Measurements from ENCODE around the gene ANXA10.
"Not testable (repeated sequence)": the region's sequence is repeated elsewhere in the genome, so short reads cannot be mapped to it uniquely, and the experiment has no call there.

ANXA10 gene

DNA sequence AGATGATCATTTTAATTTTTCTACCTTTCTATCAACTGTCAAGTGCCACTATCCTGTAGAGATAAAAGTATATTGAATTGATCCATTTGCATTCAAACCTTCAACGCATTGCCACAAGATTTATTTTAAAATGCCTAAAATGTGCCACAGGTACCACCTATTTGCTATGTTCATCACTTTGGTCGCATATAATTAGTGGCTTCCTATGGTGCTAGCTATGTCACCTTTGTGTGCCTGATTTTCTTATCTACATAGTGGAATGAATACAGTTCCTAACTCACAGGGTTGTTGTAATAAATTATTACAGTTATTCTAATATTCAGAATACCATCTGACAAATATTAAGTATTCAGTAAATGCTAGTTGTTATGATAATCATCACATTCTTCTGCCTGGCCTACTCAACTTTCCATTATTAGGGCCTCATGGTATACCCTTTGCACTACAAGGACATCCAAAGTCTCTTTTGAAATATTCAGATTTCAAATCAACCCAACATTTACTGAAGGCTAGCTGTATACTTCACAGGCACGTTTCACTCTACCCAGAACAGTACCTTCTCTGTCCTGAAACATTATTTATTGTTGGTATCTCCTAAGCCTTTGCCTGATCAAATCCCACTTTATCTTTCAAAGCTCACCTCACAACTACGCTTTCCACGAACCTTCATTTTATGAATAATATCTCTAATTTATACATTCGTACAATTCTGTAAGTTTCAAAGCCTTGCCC is 62.4 kb downstream of the ANXA10 start:
- DNase-seq (ENCODE audit: low spot score) = no peak

DNA sequence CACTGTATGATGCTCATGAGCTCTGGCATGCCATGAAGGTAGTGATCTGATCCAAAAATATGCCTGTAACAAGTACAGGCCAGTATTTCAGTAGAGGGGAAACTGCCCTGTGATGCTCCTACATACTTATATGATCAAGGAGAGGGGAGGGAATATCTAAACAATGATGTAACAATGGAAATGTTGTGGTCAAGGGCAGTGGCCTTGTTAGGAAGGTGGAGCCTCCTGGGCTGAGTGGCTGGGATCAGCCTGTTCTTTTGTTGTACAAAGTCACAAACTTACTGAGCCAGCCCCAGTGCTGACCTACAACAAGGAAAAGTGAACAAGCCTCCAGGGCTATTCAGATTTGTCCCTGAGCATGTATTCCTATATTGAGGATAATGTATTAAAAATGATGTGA is 70.3 kb downstream of the ANXA10 start:
- DNase-seq (ENCODE audit: low spot score) = no peak

DNA sequence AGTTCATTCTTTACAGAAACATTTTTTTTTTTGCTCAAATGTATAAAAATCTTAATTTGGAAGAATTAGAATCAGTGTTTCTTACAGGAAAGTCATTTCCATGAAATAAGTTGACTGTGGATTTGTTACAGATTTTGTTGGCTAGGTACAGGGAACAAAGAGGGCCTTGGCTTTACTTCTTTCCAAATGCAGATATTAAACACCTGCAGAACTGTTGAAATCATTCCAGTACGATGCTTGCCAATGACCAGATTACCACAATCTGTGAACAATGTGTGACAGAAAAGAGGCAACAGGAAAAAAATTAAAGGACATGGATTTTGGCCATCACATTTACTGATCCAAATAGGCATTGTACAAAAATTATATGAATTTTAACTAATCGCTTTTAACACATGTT is 70.8 kb downstream of the ANXA10 start:
- no peak for DNase-seq (ENCODE audit: low spot score)

DNA sequence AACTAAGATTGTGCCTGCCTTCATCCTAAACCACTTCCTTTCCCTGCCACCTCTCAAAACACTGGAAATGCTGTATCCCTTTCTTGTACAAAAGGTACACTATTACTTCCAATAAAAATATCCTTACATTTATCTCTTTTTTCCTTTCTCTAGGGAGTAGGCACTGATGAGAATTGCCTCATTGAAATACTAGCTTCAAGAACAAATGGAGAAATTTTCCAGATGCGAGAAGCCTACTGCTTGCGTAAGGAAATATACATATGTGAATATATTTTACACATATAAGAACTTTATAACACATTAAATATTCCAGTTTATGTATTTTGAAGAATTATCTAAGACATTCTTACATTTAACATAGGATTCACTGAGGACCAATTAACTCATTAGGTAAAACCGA is 71.7 kb downstream of the ANXA10 start:
- no peak for DNase-seq (ENCODE audit: low spot score)

DNA sequence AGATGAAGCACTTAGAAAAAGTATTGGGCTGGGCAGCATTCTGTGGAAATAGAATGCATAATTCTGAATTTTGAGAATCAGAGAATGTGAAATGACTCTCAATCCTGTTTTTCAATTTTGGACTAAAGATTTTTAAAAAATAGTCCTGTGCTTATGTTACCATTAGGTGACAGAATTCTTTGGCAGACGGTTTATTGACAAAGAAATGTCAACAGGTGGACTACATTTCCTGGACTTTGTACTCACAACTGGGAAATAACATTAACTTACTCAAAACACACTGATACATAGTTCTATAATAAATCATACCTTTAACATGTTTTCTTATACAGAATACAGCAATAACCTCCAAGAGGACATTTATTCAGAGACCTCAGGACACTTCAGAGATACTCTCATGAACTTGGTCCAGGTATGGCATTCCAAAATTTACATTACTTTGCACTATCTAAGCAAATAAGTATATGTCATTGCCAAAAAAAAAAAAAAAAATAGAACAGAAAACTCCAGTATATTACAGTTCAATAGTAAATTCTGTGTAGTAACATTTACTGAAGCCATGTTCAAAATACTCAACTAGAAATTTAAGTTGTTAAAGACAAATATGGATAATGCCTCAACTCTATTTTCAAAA is 72.7 kb downstream of the ANXA10 start:
- no peak for DNase-seq (ENCODE audit: low spot score)

DNA sequence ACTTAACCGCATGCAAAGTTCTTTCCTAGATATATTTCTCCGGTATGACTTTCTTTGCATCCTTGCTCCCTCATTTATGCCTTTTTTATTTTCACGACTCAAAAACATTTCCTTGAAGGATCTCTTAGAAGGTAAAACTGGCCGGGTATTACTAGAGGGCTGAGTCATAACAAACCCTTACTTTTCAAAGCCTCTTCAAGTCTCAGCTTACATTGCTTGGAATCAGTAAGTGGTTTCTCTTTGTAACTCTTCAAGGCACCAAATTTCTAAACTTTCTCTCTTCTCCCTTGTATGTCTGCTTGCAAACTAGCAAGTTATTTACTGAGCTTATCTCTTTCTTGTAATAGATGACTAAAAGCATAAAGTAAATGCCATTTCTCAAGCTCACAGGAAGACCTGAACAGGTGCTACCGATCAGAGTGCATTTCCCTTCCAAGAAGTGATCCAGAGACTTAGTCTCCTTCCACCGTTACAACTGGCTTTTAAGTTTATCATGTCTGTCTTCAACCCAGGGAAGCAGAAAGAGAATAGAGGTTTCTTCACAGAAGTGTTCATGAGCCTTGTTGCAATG is 75.5 kb downstream of the ANXA10 start:
- DNase-seq (ENCODE audit: low spot score) = no peak

DNA sequence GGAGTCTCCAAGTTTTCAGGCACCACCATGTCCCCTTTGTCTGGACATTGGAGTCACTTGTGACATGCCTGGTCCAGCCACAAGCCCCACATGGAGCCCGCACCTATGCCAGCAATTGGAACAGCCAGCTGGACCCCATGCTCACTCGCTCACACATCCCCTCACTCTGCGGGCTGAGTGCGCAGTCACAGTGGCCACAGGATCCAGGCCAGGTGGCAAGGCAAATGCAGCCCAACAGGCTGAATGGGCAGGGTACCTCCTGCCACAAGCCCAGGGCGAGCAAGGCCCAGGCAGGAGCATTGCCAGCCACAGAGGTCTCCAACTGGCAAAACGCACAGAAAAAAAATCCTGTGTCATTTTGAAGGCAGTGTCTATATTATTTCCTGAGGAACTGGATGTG is 82.0 kb downstream of the ANXA10 start:
- no peak for DNase-seq (ENCODE audit: low spot score)

DNA sequence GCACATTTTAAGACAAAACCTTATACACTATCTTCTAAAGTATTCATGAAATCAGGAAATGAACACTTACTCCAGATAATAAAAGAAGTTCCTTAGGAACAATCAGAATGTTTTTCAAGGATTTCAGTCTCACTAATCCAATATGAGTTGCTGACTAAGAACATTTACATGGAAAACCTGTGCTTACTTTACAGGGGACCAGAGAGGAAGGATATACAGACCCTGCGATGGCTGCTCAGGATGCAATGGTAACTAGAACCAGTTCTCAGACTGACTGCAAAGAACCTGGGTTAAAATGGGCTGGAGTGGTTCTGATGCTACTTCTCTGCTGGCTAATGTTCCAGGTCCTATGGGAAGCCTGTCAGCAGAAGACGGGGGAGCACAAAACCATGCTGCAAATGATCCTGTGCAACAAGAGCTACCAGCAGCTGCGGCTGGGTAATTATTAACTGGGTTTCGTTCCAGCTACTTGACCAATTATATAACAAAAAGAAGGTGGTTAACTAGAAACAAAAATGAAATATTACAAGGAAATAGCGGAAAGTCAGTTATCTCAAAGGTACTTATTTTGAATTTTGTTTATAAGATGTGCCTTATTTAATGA is 85.3 kb downstream of the ANXA10 start:
- DNase-seq (ENCODE audit: low spot score) = no peak

DNA sequence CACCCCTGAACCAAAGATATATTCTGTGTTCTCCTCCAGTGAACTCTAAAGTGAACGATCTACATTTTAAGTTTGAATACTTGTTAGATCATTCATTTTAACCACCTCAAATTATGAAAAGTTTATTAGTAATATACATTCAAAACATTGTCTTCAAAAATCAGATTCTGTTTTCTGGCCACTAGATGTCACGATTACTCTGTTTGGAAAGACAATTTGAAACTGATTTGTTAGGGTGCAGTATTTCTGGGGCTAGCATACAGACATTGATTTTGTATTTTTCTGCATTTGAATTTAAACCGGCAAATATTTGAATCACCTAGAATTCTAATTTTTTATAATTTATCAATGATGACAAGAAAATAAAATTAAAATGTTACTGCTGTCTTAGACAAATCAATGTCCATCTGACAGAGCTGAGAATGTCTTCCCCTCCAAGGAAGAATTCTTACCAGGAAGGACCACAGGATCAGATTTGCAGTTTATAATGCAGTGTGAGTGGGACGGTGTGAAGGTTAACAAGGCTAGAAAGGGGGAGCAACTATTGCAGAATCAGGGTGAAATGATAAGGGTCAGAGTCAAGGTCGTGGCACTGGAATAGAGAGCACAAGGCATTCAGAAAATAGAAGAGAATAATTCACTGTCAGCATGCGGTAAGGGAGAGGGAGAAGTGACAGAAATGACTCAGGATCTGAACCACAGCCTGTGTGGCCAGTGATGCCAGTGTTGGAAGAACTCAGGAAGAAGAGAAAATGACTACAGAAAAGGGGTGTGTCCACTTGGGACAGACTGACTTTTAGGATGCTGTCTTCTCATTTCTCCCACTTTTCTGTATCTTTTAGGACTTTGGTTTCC is 91.6 kb downstream of the ANXA10 start:
- peak; percentile 24 for DNase-seq (ENCODE audit: low spot score)

DNA sequence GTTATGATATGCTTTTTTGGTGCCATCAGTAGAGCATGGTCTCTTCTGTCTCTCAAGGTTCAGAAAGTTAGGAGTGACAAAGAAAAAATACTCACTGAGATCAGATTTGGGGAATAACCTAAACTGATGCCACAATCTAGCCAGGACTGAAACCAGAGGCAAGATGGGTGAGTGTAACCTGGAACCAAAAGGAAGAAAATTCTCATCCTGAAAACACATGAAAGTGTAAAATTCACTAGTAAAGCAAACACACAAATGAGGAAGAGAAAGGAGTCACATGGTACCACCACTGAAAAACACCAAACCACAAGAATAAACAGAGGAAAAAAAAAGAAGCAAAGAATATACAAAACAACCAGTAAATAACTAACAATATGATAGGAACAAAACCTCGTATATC is 96.4 kb downstream of the ANXA10 start:
- DNase-seq (ENCODE audit: low spot score) = no peak

DNA sequence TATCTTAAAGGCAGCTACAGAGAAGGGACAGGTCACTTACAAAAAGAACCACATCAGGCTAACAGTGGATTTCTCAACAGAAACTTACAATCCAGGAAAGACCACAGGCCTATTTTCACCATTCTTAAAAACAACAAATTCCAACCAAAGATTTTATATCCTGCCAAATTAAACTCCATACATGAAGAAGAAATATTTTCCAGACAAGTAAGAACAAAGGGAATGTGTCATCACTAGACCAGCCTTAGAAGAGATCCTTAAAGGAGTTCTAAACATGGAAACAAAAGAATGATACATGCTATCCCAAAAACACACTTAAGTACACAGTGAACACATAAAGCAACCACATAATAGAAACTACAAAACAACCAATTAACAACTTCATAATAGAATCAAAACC is 105.6 kb downstream of the ANXA10 start:
- no peak for DNase-seq (ENCODE audit: low spot score)

DNA sequence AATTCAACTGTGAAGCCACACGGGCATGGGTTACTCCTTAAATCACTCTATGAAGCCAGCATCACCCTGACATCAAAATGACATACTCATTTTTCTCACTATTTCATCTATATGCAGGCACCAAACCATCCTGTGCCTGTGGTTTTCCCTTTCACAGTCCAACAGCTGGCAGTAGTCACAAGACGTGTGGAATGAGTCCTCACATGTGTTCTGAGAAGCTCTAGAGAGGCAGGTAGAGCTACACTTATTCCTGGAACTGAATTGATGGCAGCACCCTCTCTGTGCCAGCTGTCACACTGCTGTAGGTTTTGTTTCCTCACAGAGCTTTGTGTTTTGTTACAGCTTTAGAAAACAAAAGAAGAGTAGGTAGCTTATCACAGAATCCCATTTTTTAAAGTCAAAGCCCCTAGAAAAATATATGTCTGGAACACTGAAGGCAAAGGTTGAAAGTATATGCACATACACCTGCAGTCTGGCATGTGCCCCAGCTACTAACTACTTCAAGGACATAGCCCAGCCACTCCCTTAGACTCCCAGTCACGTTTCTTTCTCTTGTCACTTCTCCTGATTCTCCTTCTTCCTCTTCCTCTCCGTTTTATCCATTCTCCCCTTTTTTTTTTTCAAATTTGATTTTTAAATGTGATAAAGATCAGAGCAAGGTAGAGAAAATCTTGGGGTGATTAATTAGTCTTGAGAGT is 107.1 kb downstream of the ANXA10 start:
- DNase-seq (ENCODE audit: low spot score) = no peak

DNA sequence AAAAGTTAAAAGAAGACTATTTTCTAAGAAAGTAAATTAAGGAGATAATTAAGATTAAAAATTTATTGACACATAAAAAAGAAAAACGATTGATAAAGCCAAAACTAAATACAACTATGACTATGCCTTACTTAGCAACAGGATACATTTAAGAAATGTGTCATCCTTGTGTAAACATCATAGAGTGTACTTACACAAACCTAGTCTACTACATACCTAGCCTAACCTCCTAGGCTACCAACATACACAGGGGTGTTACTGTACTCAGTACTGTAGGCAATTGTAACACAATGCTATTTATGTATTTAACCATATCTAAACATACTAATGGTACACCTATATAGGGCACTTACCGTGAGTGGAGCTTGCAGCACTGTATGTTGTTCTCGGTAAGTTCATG is 108.3 kb downstream of the ANXA10 start:
- no peak for DNase-seq (ENCODE audit: low spot score)

DNA sequence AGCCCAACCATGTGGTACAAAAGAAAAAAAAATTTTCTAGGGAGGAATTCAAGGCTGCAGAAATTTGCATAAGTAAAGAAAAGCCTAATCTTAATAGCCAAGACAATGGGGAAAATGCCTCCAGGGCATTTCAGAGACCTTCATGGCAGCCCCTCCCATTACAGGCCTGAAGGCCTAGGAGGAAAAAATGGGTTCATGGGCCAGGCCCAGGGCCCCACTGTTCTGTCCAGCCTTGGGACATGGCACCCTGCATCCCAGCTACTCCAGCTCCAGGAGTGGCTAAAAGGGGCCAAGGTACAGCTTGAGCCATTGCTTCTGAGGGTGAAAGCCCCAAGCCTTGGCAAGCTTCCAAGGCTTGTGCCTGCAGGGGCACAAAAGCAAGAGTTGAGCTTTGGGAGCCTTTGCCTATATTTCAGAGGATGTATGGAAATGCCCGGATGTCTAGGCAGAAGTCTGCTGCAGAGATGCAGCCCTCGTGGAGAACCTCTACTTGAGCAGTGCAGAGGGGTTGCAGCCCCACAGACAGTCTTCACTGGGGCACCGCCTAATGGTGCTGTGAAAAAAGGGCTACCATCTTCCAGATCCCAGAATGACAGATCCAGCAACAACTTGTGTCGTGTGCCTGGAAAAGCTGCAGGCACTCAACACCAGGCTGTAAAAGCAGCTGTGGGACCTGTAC is 111.0 kb downstream of the ANXA10 start:
- DNase-seq (ENCODE audit: low spot score) = no peak

DNA sequence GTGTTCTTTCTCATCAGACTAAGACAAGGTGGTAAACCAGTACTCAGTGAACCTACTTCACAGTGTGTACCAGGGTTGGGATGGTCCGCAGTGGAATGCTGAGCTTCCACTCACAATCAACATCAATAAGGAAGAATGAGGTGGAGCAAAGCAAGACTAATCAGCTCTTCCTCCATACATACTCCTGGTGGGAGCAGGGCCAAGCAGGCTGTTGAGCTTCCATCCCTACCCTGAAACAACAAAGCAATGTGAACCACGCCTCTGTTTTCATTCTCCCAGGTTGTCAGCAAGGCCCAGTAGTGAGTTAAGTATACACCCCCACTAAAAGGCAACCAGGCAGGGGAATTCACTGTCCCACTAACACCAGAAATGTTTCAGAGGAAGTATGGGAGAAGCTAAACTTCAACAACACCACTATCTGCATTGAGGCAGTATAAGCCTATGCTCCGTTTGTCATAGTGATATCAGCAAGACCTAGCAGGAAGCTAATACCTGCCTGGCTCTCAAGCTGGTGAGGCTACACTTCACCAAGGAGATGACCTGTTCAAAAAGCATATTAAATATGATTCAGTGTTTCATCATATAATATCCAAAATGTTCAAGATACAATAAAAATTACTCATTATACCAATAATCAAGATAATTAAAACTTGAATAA is 116.7 kb downstream of the ANXA10 start:
- no peak for DNase-seq (ENCODE audit: low spot score)

DNA sequence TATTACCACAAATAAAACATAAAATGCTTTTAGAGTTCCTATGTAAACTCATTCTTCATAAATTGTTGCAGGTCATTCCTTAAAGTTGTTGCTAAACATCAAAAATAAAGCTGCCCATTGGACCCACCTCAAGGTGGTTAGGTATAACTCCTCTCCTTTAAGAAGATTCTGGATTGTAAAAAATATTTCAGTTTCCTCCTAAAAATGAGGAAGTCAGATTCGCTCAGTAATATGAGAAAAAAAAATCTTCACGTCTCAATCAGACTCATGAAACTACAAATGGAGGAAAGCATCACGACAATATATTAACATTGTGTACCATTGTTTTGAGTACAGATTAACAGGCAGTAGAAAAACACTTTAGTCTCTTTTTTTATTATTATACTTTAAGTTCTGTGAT is 120.3 kb downstream of the ANXA10 start:
- no peak for DNase-seq (ENCODE audit: low spot score)

DNA sequence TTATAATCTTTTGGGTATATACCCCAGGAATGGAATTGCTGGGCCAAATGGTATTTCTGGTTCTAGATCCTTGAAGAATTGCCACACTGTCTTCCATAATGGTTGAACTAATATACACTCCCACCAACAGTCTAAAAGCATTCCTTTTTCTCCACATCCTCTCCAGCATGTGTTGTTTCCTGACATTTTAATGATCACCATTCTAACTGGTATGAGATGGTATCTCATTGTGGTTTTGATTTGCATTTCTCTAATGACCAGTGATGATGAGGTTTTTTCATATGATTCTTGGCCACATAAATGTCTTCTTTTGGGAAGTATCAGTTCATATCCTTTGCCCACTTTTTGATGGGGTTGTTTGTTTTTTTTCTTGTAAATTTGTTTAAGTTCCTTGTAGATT is 121.2 kb downstream of the ANXA10 start:
- not testable (repeated sequence) for DNase-seq (ENCODE audit: low spot score)

DNA sequence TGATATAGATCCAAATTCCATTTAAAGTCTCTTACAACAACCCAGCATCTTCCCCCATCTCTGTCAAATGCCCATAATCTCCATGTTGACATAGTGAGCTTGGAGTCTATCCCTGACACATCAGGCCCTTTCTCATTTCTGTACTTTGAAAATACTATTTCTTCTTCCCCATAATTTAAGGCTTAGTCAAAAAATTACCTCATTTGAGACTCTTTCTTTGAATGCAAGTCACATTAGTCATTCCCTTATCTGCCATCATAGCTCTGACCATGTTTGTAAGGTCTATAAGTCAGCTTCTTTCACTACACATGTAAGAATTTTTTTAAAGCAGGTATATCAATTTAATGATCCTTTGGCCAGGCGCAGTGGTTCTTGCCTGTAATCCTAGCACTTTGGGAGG is 126.3 kb downstream of the ANXA10 start:
- no peak for DNase-seq (ENCODE audit: low spot score)

DNA sequence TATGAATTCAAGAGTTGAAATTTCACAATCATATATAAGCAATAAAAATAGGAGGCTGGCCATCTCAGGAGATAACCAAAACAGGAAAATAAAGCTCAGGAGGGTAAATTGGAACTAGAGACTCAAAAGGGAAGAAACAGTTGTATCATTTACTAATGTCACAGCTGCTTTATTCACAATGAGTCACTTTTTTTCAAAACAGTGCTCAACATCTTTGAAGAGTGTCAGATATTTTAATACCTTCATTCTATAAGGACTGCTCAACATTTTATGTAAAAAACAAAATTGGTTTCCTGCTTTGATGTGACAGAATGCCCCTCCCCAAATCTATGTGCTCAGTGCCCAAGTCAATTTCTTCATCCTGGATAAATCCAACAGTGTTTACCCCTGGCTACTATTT is 128.6 kb downstream of the ANXA10 start:
- DNase-seq (ENCODE audit: low spot score) = no peak

DNA sequence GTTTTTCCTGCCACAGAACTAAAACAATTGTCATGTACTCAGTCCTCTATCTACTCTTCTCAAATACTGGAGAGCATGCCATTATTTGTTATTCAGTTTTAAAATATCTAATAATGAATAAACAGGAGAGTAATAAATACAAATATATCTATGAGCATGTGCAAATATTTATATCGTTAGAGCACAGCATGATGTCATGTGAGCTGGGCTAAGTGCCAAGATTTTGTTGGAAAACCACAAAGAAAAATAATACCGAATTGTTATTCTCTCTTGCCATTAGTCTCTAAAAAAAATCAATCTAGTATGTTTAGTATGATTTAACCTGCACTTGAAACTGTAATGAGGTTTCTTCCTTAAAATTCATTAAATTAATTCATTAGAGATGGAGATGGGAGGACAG is 129.0 kb downstream of the ANXA10 start:
- DNase-seq (ENCODE audit: low spot score) = no peak

Measured in CD4-positive, alpha-beta T cell treated with Interleukin-2 at 100 ng/mL for 4 hours (primary cell).